HG02852 (cell line): Measurements from ENCODE around the gene OCA2.

ENCODE experiments used
- ATAC-seq: cut with Tn5 transposase; IDR thresholded peaks from one replicate; pipeline ENCODE4 v1.9.1; 2021; ENCODE audit warnings: mild to moderate bottlenecking, moderate library complexity; ENCODE audit not compliant: unreplicated experiment

OCA2 gene

GRCh38 chr15:27826902-27827714 is 272.0 kb downstream of the OCA2 start:
- ATAC-seq, result no peak

GRCh38 chr15:27826411-27826810 is 272.7 kb downstream of the OCA2 start:
- no peak for ATAC-seq

- ATAC-seq, result no peak
Measured at GRCh38 chr15:27824841-27825422, 274.2 kb downstream of the OCA2 start.

GRCh38 chr15:27821273-27821672 is 277.8 kb downstream of the OCA2 start:
- no peak for ATAC-seq

GRCh38 chr15:27820722-27821121 is 278.4 kb downstream of the OCA2 start:
- no peak for ATAC-seq

- no peak for ATAC-seq
Measured at GRCh38 chr15:27820232-27820631, 278.9 kb downstream of the OCA2 start.

- ATAC-seq, result no peak
Measured at GRCh38 chr15:27817258-27817657, 281.9 kb downstream of the OCA2 start.

GRCh38 chr15:27816790-27817189 is 282.3 kb downstream of the OCA2 start:
- no peak for ATAC-seq

- ATAC-seq, result no peak
Measured at GRCh38 chr15:27815035-27815434, 284.1 kb downstream of the OCA2 start.

GRCh38 chr15:27813139-27813538 is 286.0 kb downstream of the OCA2 start:
- ATAC-seq, result no peak

GRCh38 chr15:27808182-27808581 is 290.9 kb downstream of the OCA2 start:
- no peak for ATAC-seq

- ATAC-seq, result no peak
Measured at GRCh38 chr15:27807335-27807734, 291.8 kb downstream of the OCA2 start.

GRCh38 chr15:27806396-27806795 is 292.7 kb downstream of the OCA2 start:
- no peak for ATAC-seq

GRCh38 chr15:27805261-27806220 is 293.6 kb downstream of the OCA2 start:
- no peak for ATAC-seq

- no peak for ATAC-seq
Measured at GRCh38 chr15:27804569-27805260, 294.4 kb downstream of the OCA2 start.

GRCh38 chr15:27798807-27799206 is 300.3 kb downstream of the OCA2 start:
- no peak for ATAC-seq

- ATAC-seq, result no peak
Measured at GRCh38 chr15:27797765-27798164, 301.4 kb downstream of the OCA2 start.

- ATAC-seq, result no peak
Measured at GRCh38 chr15:27796405-27797320, 302.5 kb downstream of the OCA2 start.

GRCh38 chr15:27792756-27793264 is 306.3 kb downstream of the OCA2 start:
- no peak for ATAC-seq

- ATAC-seq, result no peak
Measured at GRCh38 chr15:27790270-27790669, 308.8 kb downstream of the OCA2 start.
